ENCODE measurements around the gene COL8A2. TPM values are rescaled to one million over a fixed set of nuclear protein-coding genes. Genes with fewer than 3 reads are reported as not detected.

The COL8A2 gene
- total RNA-seq, 2 donors from 2014 or later, result 1.3 to 1.6 TPM

GRCh38 chr1:36067871-36068270 lies 57.2 kb downstream of the COL8A2 start:
- no peaks in the 10 kb centered on the region for H3K9me3 ChIP-seq
- TF ChIP-seq POLR2A (IDR thresholded peaks at IDR 0.05), result no peak
- no peak for TF ChIP-seq CTCF (IDR thresholded peaks at IDR 0.05)

GRCh38 chr1:36062315-36062714 lies 62.7 kb downstream of the COL8A2 start:
- TF ChIP-seq POLR2A (IDR thresholded peaks at IDR 0.05) (no peak), CTCF (IDR thresholded peaks at IDR 0.05) (no peak)
- WGBS, 2 donors, result 92 to 100% methylated on average over 1 of the region's 1 CpG
- no peak for DNase-seq
- H3K36me3 ChIP-seq (replicated peaks in 1 of 2; ENCODE audit: insufficient read depth in 1 of 2, low read depth in 2 of 2), result no peaks in the 10 kb centered on the region
- intact Hi-C loops (cut with DNase I), result no loop called here
- ATAC-seq, result no peak
- H3K4me1 ChIP-seq, result no peaks in the 10 kb centered on the region
- no peak overlapping the region for H3K4me3 ChIP-seq
- no peak overlapping the region for H3K27ac ChIP-seq
- no peaks in the 10 kb centered on the region for H3K9me3 ChIP-seq
- H3K27me3 ChIP-seq, result no peaks in the 10 kb centered on the region

More at GRCh38 chr1:36067871-36068270, 57.2 kb downstream of the COL8A2 start:
- ATAC-seq (no peak), DNase-seq (no peak)
- Histone ChIP-seq H3K27ac (no peak overlapping the region), H3K36me3 (replicated peaks in 1 of 2; ENCODE audit: insufficient read depth in 1 of 2, low read depth in 2 of 2) (no peaks in the 10 kb centered on the region), H3K27me3 (no peaks in the 10 kb centered on the region), H3K4me1 (no peaks in the 10 kb centered on the region), H3K4me3 (no peak overlapping the region)
- intact Hi-C loops (cut with DNase I), result no loop called here

GRCh38 chr1:36055706-36056105 lies 69.3 kb downstream of the COL8A2 start:
- Histone ChIP-seq H3K4me3 (no peak overlapping the region), H3K4me1 (no peaks in the 10 kb centered on the region), H3K27me3 (no peaks in the 10 kb centered on the region), H3K36me3 (replicated peaks in 1 of 2; ENCODE audit: insufficient read depth in 1 of 2, low read depth in 2 of 2) (peaks cover 0 to 2% of the 10 kb centered on the region in 2 donors), H3K9me3 (no peaks in the 10 kb centered on the region), H3K27ac (no peak overlapping the region)
- WGBS, 2 donors, result 73 to 95% methylated on average over 5 of the region's 5 CpGs
- TF ChIP-seq POLR2A (IDR thresholded peaks at IDR 0.05) (no peak), CTCF (IDR thresholded peaks at IDR 0.05) (no peak)
- DNase-seq, result no peak
- intact Hi-C loops (cut with DNase I), result no loop called here
- no peak for ATAC-seq

GRCh38 chr1:36053978-36054377 lies 71.0 kb downstream of the COL8A2 start:
- no peak overlapping the region for H3K4me3 ChIP-seq
- peaks cover 0 to 2% of the 10 kb centered on the region in 2 donors for H3K36me3 ChIP-seq (replicated peaks in 1 of 2; ENCODE audit: insufficient read depth in 1 of 2, low read depth in 2 of 2)
- H3K9me3 ChIP-seq, result no peaks in the 10 kb centered on the region
- ATAC-seq (no peak), DNase-seq (no peak)
- TF ChIP-seq POLR2A (IDR thresholded peaks at IDR 0.05) (no peak), CTCF (IDR thresholded peaks at IDR 0.05) (no peak)
- no peaks in the 10 kb centered on the region for H3K27me3 ChIP-seq
- no peak overlapping the region for H3K27ac ChIP-seq
- H3K4me1 ChIP-seq, result no peaks in the 10 kb centered on the region
- intact Hi-C loops (cut with DNase I), result no loop called here

- Histone ChIP-seq H3K27ac (no peak overlapping the region), H3K9me3 (no peaks in the 10 kb centered on the region), H3K36me3 (replicated peaks in 1 of 2; ENCODE audit: insufficient read depth in 1 of 2, low read depth in 2 of 2) (peaks cover 0 to 4% of the 10 kb centered on the region in 2 donors), H3K4me1 (no peaks in the 10 kb centered on the region), H3K4me3 (no peak overlapping the region), H3K27me3 (no peaks in the 10 kb centered on the region)
- ATAC-seq, result no peak
- no peak for TF ChIP-seq CTCF (IDR thresholded peaks at IDR 0.05)
- TF ChIP-seq POLR2A (IDR thresholded peaks at IDR 0.05), result no peak
- DNase-seq, result no peak
- intact Hi-C loops (cut with DNase I), result no loop called here
Measured at GRCh38 chr1:36051821-36052220, 73.2 kb downstream of the COL8A2 start.

Other genes starting within 250 kb of the COL8A2 start
- gene AGO1, start 242.0 kb downstream of the COL8A2 start, total RNA-seq, result 10 to 100 TPM in 1 of 2 donors, 1 to 10 TPM in 1; 5.6 to 13.2 TPM
- 10 to 100 TPM; 10.9 to 12.2 TPM for gene AGO3, start 194.1 kb downstream of the COL8A2 start, total RNA-seq
- 1 to 10 TPM; 1.3 to 1.6 TPM for gene TEKT2, start 41.1 kb downstream of the COL8A2 start, total RNA-seq
- 10 to 100 TPM; 16.2 to 25.2 TPM for gene ADPRS, start 36.3 kb downstream of the COL8A2 start, total RNA-seq
- 10 to 100 TPM; 45.7 to 71.5 TPM for gene TRAPPC3, start 24.3 kb upstream of the COL8A2 start, total RNA-seq
- 10 to 100 TPM; 32.9 to 97.2 TPM for gene MAP7D1, start 30.9 kb upstream of the COL8A2 start, total RNA-seq
- 10 to 100 TPM; 27.4 to 32.2 TPM for gene THRAP3, start 99.2 kb upstream of the COL8A2 start, total RNA-seq
- under 1 TPM; 0.33 to 0.52 TPM for gene SH3D21, start 181.1 kb upstream of the COL8A2 start, total RNA-seq
- gene EVA1B, start 198.4 kb upstream of the COL8A2 start, total RNA-seq, result 10 to 100 TPM; 32.2 to 32.3 TPM

Data from body of pancreas (tissue), 4 donors.